Fibroblast of skin of scalp (primary cell): ENCODE data around the gene LPP.

Experiments used
- DNase-seq: peaks from one replicate; pipeline ENCODE4 v3.0.0-alpha.2; 2013

The LPP gene

DNA sequence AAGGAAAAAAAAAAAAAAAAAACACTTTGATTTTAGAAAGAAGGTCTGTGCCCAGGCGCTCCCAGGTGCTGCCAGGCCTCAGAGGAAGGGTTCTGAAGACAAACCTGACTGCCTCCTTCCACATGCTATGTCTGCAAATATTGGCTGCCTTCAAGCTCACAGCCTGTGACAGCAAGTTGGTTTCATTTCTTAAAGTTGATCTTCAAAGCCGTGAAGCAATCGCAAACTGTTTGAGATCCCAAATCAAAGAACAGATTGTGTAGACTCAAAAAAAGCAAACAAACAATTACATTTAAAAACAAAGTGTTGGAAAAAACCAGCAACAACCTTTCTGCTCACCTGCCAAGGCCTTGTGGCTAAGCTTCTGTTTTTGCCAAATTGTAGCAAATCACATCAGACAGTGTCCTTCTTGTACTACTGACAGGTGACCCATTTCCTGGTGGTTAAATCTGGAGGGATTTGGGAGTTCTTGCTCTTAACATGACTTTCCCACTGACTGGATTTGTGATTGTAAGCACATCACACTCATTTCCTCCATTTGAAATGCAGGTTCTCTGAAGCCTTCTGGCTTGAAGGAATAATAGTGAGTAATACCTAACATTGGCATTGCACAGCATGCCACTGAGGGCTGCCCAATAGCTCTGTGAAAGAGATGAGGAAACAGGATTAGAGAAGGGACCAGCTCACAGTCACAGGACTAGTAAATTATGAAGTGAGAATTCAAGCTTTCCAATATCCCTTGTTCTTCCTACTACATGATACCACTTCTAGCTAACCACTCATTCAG is 502.4 kb downstream of the LPP start:
- peak; percentile 13 for DNase-seq

DNA sequence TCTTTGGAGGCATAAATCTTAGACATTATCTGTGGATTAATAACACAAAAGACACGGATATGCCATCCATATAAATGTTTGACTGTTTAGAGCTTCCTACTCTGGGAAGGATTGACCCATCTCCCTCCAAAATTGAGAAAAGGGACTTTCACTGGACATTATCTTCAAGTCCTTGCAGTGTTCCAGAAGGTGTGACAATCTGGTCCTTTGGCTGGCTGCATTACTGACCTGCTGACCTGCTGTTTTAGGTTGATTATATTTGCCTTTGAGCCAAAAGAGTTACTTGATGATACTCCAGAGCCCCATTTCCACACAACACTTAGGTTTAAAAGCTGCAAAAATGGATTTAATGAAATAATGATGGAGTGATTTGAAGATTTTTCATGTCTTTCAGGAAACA is 504.6 kb downstream of the LPP start:
- DNase-seq, result no peak

DNA sequence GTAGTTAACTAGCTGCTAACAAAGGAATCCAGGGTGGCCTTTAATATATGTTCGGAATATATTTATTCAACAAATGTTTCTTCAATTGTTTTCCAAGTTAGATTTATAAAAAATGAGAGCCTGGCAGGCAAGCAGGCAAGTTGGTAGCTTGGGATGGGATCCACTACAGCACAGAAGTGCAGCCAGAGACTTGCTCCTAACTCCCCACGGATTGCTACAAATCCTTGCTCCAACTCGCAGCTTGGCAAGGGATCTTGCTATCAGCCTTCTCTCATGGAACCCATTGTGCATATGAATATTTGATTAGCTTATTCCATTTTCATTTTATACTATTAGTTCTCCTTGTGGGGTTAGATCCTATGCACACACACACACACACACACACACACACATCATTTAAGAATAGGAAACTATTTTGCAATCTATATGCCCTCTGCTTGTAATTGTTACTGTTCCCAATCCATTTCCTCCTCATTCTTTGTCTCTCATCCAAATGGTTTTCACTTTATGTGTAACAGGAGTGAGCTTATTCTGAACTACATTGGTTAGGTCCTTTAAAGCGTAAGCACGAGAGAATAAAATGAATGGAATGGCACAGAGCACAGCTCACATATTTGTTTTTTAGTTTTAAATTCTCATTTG is 505.6 kb downstream of the LPP start:
- no peak for DNase-seq

DNA sequence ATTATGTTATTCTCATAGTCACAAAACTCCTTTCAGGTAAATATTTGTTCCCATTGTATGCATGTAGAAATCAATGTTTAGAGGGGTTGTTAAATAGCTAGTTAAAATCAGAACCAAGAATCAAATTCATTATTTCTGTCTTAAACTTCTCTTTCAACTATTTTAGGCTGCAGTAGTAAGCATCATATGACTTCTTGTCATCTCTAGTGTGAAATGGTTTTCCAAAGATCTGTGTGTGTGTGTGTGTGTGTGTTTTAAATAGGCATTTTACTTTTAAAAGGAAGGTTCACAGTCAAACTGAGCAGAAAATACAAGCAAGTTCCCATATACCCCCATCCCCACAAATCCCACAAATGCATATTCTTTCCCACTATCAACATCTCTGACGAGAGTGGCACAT is 506.5 kb downstream of the LPP start:
- no peak for DNase-seq

DNA sequence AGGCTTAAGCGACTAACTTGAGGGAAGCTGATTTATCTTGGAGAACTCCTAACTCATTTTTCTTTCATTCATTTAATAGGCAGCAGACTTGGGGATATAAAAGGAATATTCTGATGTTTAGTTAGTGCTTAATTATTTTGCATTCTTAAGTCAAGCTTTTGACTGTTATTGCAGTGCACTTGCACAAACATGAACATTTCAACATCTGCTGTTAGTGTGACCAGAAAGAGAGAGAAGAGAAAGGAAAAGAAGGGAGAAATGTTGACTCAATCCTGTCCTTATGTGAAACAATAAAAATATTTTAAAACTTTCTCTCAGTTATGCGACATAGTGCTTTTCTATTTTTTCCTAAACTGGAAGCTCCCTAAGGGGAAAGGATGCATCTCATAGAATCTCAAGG is 507.8 kb downstream of the LPP start:
- no peak for DNase-seq

DNA sequence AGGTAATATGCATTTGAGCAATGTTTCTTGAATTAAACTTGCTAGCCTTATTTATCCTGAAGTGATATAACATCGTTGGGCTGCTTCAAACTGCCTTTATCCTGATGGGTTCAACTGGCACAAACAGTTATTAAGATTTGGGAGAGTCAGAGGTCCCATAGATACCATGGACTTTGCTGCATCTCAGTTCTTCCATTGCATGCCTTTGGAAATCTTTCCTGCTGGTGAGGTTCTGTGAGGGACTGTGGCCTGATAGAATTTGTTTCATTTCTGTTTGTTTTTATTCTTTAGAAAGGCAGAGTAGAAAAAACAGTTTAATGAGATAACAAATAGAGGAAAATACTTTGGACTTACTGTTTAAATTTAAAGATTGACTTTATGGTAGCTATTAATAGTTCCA is 508.3 kb downstream of the LPP start:
- DNase-seq, result no peak

DNA sequence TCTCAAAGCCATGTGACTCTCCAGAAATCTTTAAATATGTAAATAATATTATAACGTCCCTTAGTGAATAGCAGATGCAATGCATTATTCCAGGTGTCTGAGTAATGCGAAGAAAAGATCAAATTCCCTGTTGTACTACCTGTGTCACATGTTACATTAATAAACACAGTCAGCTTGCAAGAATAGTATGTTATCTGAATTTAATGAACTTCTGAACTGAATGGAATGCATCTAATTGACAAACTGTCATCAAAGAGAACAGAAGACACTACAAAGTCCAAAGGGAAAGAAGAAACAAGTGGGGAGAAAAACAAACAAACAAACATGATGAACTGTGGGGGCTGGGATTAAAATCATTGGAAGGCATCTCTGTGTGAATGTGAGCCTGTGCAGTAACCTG is 508.8 kb downstream of the LPP start:
- DNase-seq, result no peak

DNA sequence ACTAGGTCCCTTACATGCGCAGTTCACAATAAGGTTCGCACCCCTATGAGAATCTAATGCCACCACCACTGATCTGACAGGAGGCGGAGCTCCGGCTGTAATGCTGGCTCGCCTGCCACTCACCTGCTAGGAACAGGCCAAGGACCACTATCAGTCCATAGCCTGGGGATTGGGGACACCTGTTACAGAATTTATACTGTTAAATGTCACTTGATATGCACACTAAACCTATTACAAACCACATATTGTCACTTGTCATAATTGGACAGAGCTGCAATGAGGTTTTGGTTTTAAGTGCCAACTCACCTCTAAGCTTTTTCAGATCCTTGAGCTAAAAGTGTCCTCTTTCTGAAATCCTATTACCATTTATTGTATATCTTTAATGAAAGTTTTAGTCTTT is 509.9 kb downstream of the LPP start:
- DNase-seq, result no peak

DNA sequence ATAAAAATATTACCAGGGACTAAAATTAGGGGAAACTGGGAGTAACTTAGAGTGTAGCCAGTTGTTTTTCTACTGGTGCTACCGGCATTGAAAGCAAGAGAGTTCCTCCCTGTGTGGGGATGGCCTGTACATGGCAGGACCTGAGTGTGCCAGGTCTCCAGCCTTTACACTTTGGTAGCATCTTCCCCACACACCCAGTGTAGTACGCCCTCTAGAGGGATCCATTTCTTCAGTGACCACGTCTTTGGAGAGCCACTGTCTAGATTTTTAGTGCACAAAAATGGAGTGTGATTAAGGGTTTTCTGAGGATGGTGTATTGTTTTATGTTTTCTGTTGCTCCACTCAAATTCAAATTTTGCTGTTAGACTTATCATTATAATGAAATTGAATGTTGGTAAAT is 510.8 kb downstream of the LPP start:
- peak; percentile 21 for DNase-seq

DNA sequence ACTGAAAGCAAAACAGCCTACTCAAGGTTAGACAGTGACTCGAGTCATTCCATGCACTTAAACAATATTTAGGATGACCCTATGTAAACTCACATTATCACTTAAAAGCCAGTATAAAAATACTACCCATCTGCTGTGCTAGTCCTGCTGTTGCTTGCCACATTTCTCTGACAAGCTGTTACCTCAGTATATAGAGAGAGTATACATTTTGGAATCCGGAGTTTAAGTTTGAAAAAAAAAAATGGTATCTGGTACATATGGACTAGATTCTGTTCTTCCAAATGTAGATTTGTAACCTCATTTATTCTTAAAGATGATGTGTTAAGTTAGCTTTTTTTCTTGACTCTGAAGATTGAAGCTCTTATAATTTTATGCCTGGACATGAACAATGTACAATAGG is 514.0 kb downstream of the LPP start:
- DNase-seq, result no peak

DNA sequence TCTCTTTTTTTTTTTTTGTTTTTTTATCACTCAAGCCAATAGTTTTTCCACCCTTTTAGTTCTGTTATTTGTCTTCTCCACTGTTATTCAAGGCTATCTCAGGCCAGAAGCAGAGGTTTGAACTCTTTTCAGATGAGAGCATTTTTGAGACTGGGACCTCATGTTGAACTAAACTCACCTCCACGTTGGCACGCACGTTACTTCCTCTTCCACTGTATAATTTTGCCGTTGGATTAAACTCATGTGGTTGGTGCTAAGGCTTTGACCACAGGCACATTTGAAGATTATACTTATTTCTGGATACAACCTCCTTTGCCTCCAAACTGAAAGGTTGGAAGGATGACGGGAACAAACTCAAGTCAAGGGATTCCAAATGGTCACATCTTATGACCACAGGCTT is 516.5 kb downstream of the LPP start:
- no peak for DNase-seq

DNA sequence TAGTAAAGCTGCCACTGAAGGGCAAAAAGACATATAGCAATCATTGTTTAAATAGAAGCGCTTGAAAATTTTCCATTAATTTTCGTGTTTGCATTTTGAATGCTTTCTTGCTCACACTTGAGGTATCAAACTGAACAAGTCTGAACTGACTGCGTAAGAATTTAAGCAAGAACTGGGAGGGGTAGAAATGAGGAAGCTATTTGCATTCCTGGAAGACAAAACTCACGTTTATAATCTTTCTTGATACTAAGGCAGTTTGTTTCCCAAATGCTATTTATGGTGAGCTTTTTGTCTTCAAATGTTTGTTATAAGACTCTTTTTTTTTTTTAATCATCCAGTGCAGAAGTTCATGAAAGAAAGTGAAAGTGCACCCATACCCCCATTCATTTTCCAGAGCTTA is 518.0 kb downstream of the LPP start:
- DNase-seq, result no peak

DNA sequence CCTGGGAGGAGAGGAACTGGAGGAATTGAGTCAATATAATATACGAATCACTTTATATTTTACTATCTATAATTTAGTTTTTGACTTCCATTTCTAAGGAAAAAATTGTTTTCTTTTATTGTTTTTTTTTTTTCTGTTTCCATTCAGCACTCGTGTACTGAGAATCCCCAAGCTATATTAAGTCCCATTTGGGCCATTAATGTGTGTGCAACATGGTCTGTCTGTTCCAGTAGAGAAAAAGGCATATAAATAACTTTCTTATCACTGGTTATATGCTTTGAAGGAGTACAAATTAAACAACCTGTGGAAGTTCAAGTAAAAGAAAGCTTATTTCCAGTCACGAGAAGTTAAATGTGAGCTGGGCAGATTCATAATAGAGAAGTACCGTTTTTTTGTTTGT is 518.9 kb downstream of the LPP start:
- DNase-seq, result no peak

DNA sequence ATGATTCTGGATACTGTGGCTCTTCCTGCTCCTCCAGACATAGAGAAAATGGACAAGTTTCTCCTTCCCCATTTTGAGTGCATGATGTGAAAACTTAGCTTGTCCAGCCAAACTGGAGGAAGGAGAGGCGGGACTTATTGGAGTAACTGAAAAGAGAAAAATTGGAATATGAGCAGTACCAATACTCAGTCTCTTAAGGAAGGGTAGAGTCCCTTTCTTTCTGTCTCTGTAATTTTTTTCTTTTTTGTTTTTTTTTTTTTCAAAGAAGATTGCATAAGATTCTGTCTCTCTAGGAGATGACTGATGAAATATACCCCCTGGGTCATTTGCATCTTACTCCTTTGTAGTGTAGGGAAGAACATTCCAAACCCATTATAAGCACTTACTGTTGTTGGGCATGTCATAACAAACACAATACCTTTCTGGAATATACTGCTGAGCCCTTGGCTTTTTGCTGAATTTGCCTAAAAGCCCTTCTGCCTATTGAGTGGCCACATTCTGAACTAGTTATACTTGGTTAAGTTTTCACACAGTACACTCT is 519.8 kb downstream of the LPP start:
- peak; percentile 88 for DNase-seq

DNA sequence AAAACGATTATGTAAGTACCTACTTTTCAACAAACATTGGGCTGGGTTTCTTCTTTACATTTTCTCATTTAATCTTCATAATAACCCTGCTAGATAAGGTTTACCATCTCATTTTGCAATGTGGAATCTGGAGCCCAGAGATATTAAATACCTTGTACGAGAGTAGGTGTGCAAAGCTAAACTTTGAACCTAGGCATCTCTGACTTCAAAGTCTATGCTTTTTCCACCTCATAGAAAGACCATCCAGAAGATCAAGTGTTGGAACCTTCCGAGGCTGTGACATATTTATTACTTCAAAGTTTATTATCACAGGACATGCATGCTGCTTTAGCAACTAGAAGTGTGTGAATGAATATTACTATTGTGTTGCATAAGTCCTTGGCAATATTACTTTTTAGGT is 520.6 kb downstream of the LPP start:
- DNase-seq, result no peak

DNA sequence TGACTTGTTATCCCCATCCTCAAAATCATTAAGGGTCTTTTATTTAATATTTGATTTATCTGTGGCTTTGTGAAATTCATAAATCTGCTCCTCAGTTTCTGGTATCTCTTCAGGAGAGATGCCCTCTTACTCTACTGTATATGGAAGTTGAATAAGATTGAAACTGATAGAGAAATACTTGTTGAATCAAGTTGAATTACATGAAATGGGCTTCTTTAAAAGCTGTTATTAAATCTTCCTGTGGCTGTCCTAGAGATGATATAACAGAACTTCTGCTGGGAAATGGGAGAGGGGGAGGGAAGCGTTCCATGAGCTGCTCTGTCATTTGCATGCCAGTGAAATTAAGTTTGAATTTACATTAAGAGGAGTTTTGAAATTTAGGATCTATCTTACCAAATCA is 523.4 kb downstream of the LPP start:
- no peak for DNase-seq

DNA sequence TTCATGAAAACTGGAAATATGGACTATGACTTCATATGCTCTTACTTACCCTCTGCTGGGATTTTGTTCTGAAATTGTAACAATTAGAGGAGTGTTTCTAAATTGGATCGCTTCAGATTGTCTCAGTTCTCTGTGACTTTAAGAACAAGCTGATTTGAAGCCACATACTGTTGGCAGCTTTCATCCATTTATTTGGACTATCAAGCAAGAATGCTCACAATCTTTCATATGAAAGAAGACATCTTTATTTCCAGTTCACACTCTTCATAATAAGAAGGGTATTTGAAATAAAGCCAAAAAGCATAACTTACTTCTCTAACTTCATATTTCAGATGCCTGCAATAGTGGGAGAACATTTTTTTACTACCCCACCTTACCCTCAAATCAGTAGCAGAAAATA is 526.2 kb downstream of the LPP start:
- DNase-seq, result peak; percentile 80

DNA sequence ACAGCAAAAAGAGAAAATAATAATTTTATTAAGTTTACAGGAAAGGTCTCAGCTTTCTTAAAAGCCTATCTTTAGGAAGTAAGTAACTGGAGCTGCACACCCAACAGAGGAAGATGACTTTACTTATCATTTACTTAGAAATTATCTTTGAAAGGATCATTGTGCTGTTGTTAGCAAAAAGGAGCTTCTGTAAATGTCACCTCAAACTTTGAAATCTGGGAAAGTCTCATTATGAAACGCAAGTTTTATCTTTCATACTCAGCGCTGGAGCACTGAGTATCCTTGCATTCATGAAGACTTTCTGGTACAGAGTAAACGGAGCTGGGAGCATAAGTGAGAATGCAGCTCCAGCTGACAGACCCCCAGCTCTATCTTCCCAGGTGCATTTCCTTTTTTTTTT is 526.6 kb downstream of the LPP start:
- no peak for DNase-seq

DNA sequence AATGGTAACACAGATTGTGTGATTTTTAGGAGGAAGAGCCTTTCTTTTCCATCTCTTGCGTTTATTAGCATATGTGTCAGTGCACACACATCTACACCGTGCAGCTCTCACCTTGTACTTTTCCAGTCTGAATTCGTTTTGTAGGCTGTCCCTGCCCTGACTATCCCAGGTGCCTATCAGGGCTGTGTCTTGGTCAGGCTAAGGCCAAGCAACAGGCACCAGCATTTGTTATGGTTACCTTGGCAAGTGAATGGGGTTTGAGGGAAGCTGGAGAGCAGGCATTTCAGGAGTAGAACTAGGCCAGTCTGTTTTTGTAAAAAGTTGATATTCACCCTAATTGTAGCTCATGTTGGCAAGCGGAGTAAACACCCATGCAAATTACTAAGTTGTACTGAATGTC is 528.4 kb downstream of the LPP start:
- DNase-seq, result no peak

DNA sequence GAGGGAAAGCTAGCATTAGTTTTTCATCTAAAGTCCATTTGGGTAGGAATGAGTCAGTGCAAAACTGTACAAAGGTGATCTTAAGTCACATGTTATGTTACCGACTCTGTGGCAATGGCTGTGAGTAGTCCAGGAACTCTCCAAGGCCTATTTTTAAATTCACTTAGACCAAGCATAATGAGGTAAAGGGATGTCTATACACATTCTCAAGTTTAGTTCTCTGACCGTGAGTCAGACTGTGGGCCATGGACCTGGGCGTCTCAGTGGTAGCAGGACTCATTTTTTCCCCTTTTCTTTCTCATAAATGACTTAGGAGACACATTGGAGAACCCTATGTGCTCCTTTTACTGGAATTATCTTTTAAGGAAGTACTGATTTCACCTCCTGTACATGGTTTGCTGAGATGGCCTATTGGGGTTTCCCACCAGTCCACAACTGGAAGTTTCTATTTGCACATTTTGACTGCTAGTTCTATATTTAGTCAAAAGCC is 529.1 kb downstream of the LPP start:
- DNase-seq, result peak; percentile 38

DNA sequence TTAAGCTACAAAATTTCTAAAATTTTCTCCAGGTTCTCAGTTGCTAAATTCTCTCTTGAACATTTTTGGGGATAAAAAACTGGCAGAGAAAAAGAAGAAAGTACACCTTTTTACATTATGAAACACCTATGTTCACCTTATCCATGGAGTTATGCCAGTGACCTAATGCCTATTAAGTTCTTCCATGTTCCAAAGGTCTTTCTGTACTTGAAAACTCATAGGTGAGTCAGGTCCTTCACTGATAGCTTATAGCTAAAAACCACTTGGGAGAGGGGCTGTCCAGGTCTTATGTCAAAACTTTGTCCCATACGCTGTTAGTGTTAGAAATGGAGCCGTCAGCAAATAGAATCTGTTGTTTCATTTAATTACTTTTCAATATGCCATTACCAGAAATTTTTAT is 530.3 kb downstream of the LPP start:
- DNase-seq, result no peak

DNA sequence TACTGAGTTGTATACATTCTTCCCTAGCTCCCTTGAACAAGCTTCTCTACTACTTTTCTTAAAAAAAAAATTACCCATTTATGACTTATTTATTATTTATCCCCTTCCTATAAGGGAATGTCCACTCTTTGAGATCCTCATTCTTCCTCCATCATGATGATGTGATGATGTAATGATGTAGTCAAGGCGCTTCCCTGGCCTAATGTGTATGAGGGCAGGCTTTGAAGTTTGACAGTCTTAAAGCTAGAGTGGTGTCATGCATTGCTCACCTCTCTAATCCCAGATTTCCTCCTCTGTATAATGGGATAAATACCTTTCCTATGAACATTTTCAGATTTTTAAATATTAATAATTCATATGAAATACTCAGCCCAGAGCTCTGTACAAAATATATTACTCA is 531.8 kb downstream of the LPP start:
- DNase-seq, result no peak

DNA sequence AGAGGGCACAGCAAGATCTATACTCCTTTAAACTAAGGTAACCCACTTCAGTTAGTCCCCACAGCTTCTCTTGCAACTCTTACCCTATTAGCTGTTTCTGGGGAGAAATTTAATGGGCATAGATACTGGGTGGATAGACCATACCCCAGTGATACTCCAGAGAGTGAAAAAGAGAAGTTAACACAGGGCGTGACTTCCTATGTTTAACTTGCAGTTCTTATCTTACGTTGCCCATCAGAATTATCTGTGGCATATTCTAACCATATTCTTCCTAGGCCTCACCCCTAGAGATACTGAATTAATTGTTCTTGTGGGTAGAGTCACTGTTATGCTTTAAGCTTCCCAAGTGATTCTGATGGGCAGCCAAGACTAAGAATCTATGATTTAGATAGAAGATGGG is 532.4 kb downstream of the LPP start:
- DNase-seq, result no peak

DNA sequence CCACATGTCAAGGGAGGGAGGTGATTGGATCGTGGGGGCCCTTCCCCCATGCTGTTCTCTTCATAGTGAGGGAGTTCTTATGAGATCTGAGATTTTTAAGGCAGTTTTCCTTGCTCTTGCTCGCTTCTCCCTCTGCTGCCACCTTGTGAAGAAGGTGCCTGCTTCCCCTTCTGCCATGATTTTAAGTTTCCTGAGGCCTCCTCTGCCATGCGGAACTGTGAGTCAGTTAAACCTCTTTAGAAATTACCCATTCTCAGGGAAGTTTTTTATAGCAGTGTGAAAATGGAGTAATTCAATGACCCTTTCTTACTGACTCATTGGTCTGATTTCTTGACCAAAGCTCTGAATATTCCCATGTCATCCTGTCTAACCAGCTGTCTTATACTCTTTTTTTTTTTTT is 533.4 kb downstream of the LPP start:
- DNase-seq, result peak; percentile 51
